Vagina (tissue), 2 donors: Measurements from ENCODE around the gene NAV2.

Experiments used
- POLR2AphosphoS5 ChIP-seq, 2 donors: sonication (generic); formaldehyde crosslinking; IDR thresholded peaks; one replicate each; pipeline ENCODE4 v1.9.0; 2017; ENCODE audit warnings: antibody characterized with exemption in 2 of 2, mild to moderate bottlenecking in 2 of 2, low read depth in 1 of 2; ENCODE audit not compliant: insufficient read depth in 1 of 2
- TF ChIP-seq, protein P1 (sequence below), 3 experiments: fragments of 450-650 bp in 2 of 3; fragments of 200-600 bp in 1 of 3; sonication (generic) in 1 of 3; IDR thresholded peaks; one replicate each; pipeline ENCODE4 v1.5.1; 2017 to 2019; ENCODE audit warnings: antibody characterized with exemption in 3 of 3, mild to moderate bottlenecking in 2 of 3, moderate library complexity in 2 of 3

- TF ChIP-seq, protein P1, sequence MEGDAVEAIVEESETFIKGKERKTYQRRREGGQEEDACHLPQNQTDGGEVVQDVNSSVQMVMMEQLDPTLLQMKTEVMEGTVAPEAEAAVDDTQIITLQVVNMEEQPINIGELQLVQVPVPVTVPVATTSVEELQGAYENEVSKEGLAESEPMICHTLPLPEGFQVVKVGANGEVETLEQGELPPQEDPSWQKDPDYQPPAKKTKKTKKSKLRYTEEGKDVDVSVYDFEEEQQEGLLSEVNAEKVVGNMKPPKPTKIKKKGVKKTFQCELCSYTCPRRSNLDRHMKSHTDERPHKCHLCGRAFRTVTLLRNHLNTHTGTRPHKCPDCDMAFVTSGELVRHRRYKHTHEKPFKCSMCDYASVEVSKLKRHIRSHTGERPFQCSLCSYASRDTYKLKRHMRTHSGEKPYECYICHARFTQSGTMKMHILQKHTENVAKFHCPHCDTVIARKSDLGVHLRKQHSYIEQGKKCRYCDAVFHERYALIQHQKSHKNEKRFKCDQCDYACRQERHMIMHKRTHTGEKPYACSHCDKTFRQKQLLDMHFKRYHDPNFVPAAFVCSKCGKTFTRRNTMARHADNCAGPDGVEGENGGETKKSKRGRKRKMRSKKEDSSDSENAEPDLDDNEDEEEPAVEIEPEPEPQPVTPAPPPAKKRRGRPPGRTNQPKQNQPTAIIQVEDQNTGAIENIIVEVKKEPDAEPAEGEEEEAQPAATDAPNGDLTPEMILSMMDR (IDR thresholded peaks at IDR 0.05): no peak
- TF ChIP-seq POLR2AphosphoS5 (IDR thresholded peaks at IDR 0.05; ENCODE audit: insufficient read depth in 1 of 2, low read depth in 1 of 2): no peak
Observed at GRCh38 chr11:20013346-20014066, 300.9 kb downstream of the NAV2 start.
